Natural killer cell (primary cell): ENCODE measurements around the gene CPLX1. TPM values are rescaled to one million over a fixed set of nuclear protein-coding genes. Genes with fewer than 3 reads are reported as not detected.
A peak's percentile ranks its signal among the peaks of the same experiment; 100 is the strongest.

Source experiments
- ATAC-seq, 3 donors: fragments of 150-1000 bp in 2 of 3; fragments of 200-7000 bp in 1 of 3; cut with Tn5 transposase; 1 replicate in 1 of 3; 2 replicates in 2 of 3; pipeline ENCODE4 v1.10.0; 2021; ENCODE audit warnings: mild to moderate bottlenecking in 2 of 3, moderate library complexity in 2 of 3
- DNase-seq, 2 donors: peaks; one replicate each; pipeline versions ENCODE4 v3.0.0 to v3.0.0-alpha.2; 2013 to 2021; ENCODE audit warnings: mixed read lengths in 1 of 2
- H3K27ac ChIP-seq: one replicate; pipeline ENCODE4 v1.5.1; 2013; ENCODE audit warnings: mild to moderate bottlenecking, low read length
- H3K27me3 ChIP-seq: one replicate; pipeline ENCODE4 v1.6.1; 2013; ENCODE audit warnings: low read length; ENCODE audit not compliant: control insufficient read depth, insufficient read depth
- H3K36me3 ChIP-seq: one replicate; pipeline ENCODE4 v1.6.1; 2013; ENCODE audit warnings: low read length; ENCODE audit not compliant: control insufficient read depth, insufficient read depth
- H3K4me1 ChIP-seq: one replicate; pipeline ENCODE4 v1.6.1; 2013; ENCODE audit warnings: low read length; ENCODE audit not compliant: control insufficient read depth, insufficient read depth
- H3K4me3 ChIP-seq: one replicate; pipeline ENCODE4 v1.5.1; 2013; ENCODE audit warnings: low read length
- H3K9me3 ChIP-seq: one replicate; pipeline ENCODE4 v1.6.1; 2013; ENCODE audit warnings: low read length; ENCODE audit not compliant: control insufficient read depth, insufficient read depth
- H3K27ac Mint-ChIP-seq, 2 donors: one replicate each; pipeline ENCODE4 v1.8.0; 2022; ENCODE audit warnings: mild to moderate bottlenecking in 2 of 2, mixed read lengths in 2 of 2, moderate library complexity in 1 of 2
- H3K27me3 Mint-ChIP-seq, 2 donors: one replicate each; pipeline ENCODE4 v1.8.0; 2022; ENCODE audit warnings: low read depth in 2 of 2, mixed read lengths in 2 of 2
- H3K36me3 Mint-ChIP-seq: one replicate; pipeline ENCODE4 v1.8.0; 2022; ENCODE audit warnings: mixed read lengths
- H3K4me1 Mint-ChIP-seq, 2 donors: one replicate each; pipeline ENCODE4 v1.8.0; 2022; ENCODE audit warnings: mixed read lengths in 2 of 2
- H3K4me3 Mint-ChIP-seq: one replicate; pipeline ENCODE4 v1.8.0; 2022; ENCODE audit warnings: mild to moderate bottlenecking, moderate library complexity, mixed read lengths
- H3K9me3 Mint-ChIP-seq, 2 donors: one replicate each; pipeline ENCODE4 v1.8.0; 2022; ENCODE audit warnings: mixed read lengths in 2 of 2
- WGBS: methylation state at CpG from one replicate; pipeline ENCODE4 v1.1.7; 2013; ENCODE audit warnings: missing lambda C conversion rate; ENCODE audit not compliant: insufficient coverage; 5-methylcytosine and 5-hydroxymethylcytosine counted together
- intact Hi-C: fragments of 100-400 bp; cut with micrococcal nuclease; formaldehyde crosslinking; loops from one replicate; pipeline ENCODE4 v1.14.2; 2022
- total RNA-seq, 4 donors: library from RNA; stranded (reverse); fragments of 120-200 nt in 1 of 4; gene quantifications; one replicate each; pipeline versions ENCODE4 v1.2.3 to v1.2.4, GENCODE V29; 2013 to 2022
- TF ChIP-seq, protein P1 (sequence below): fragments of 200-600 bp; IDR thresholded peaks from one replicate; pipeline ENCODE4 v1.8.0; 2022; ENCODE audit warnings: antibody characterized with exemption

CPLX1 gene
- total RNA-seq, 3 donors from 2014 or later (not counting 1 experiment from before 2014, with no cell fraction given) = not detected

DNA sequence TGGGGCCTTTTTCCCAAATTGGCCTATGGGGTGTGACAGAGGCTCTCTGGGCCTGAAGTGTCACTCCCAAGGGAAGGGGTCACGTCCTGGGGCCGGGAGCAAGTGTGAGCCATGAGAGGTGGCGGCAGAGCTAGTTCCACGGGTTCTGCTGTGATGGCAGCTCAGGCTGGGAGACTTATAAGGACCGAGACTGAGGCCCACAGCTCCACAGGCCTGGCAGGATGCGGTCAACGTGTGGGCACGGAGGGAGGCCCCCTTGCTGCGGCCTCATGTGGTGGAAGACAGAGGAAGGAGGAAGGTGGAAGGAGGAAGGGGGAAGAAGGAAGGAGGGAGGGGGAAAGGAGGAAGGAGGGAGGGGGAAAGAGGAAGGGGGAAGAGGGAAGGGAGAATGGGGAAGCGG is 7.2 kb upstream of the CPLX1 start:
- H3K36me3 Mint-ChIP-seq = no peaks in the 10 kb centered on the region
- WGBS = 27% methylated on average over 10 of the region's 10 CpGs
- Histone ChIP-seq H3K4me1 (peaks cover 34% of the 10 kb centered on the region), H3K4me3 (no peak overlapping the region), H3K27ac (no peak overlapping the region), H3K9me3 (peaks cover 23% of the 10 kb centered on the region), H3K27me3 (peaks cover 3% of the 10 kb centered on the region), H3K36me3 (no peaks in the 10 kb centered on the region)
- H3K4me3 Mint-ChIP-seq = peak overlapping the region; percentile 69
- TF ChIP-seq, protein P1, sequence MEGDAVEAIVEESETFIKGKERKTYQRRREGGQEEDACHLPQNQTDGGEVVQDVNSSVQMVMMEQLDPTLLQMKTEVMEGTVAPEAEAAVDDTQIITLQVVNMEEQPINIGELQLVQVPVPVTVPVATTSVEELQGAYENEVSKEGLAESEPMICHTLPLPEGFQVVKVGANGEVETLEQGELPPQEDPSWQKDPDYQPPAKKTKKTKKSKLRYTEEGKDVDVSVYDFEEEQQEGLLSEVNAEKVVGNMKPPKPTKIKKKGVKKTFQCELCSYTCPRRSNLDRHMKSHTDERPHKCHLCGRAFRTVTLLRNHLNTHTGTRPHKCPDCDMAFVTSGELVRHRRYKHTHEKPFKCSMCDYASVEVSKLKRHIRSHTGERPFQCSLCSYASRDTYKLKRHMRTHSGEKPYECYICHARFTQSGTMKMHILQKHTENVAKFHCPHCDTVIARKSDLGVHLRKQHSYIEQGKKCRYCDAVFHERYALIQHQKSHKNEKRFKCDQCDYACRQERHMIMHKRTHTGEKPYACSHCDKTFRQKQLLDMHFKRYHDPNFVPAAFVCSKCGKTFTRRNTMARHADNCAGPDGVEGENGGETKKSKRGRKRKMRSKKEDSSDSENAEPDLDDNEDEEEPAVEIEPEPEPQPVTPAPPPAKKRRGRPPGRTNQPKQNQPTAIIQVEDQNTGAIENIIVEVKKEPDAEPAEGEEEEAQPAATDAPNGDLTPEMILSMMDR = no peak
- peaks cover 3 to 11% of the 10 kb centered on the region in 2 donors for H3K27me3 Mint-ChIP-seq
- H3K27ac Mint-ChIP-seq = peak overlapping the region in 1 of 2 donors; percentile 79
- intact Hi-C loops = no loop called here
- peaks cover 0 to 5% of the 10 kb centered on the region in 2 donors for H3K9me3 Mint-ChIP-seq
- ATAC-seq (peak in 2 of 3 donors; percentile 50 to 68), DNase-seq (no peak)
- H3K4me1 Mint-ChIP-seq = peaks cover 17 to 19% of the 10 kb centered on the region in 2 donors

DNA sequence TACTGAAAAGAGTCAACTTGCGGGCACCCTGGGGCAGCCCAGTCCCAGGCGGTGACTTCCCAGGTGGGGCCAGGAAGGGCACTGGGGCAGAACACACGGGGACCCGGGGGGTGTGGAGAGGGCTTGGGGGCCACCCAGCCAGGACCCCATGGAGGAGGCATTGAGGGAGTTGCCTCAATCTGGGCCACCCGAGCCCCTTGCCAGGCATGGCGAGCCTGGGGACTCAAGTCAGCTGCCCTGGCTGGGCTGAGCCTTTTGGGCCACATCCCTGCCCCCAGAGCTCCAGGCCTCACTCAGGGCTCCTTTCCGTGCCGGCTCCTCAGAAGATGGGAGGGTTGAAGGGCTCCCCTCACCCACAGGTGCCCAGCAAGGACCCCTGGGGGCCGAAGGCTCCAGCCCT is 6.6 kb upstream of the CPLX1 start:
- peaks cover 7% of the 10 kb centered on the region for H3K27me3 ChIP-seq
- ATAC-seq (no peak), DNase-seq (no peak)
- Mint-ChIP-seq H3K27me3 (peaks cover 8 to 15% of the 10 kb centered on the region in 2 donors), H3K4me3 (peak overlapping the region; percentile 17), H3K4me1 (peaks cover 17 to 19% of the 10 kb centered on the region in 2 donors), H3K9me3 (peaks cover 0 to 2% of the 10 kb centered on the region in 2 donors), H3K36me3 (no peaks in the 10 kb centered on the region), H3K27ac (no peak overlapping the region)
- no peak overlapping the region for H3K4me3 ChIP-seq
- intact Hi-C loops = no loop called here
- TF ChIP-seq, protein P1 = no peak
- peaks cover 19% of the 10 kb centered on the region for H3K9me3 ChIP-seq
- H3K36me3 ChIP-seq = no peaks in the 10 kb centered on the region
- H3K4me1 ChIP-seq = peaks cover 34% of the 10 kb centered on the region
- WGBS = 95% methylated on average over 9 of the region's 9 CpGs
- no peak overlapping the region for H3K27ac ChIP-seq

DNA sequence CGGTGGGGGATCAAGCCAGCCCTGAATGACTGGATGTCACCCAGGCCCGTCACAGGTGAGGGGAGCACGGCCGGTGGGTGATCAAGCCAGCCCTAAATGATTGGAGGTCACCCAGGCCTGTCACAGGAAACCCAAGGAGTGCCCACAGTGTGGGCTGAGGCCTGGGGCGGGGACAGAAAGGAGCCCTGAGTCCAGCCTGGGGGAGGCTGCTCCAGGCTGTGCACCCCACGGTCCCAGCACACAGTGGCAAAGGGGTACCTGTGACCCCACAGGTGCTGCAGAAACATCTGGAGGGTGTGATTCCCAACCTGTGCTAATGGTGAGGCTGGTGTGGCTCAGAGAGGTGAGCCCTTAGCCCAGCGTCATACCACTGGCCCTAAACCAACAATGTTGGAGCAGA is 6.2 kb upstream of the CPLX1 start:
- 91% methylated on average over 7 of the region's 7 CpGs for WGBS
- Histone ChIP-seq H3K9me3 (peaks cover 19% of the 10 kb centered on the region), H3K4me3 (no peak overlapping the region), H3K27me3 (peaks cover 11% of the 10 kb centered on the region), H3K4me1 (peaks cover 34% of the 10 kb centered on the region), H3K36me3 (no peaks in the 10 kb centered on the region), H3K27ac (no peak overlapping the region)
- Mint-ChIP-seq H3K27me3 (peaks cover 8 to 19% of the 10 kb centered on the region in 2 donors), H3K4me3 (peak overlapping the region; percentile 17), H3K4me1 (peaks cover 17 to 19% of the 10 kb centered on the region in 2 donors), H3K36me3 (no peaks in the 10 kb centered on the region), H3K27ac (no peak overlapping the region), H3K9me3 (peaks cover 0 to 2% of the 10 kb centered on the region in 2 donors)
- DNase-seq = no peak
- ATAC-seq = no peak
- intact Hi-C loops = no loop called here
- TF ChIP-seq, protein P1 = no peak

DNA sequence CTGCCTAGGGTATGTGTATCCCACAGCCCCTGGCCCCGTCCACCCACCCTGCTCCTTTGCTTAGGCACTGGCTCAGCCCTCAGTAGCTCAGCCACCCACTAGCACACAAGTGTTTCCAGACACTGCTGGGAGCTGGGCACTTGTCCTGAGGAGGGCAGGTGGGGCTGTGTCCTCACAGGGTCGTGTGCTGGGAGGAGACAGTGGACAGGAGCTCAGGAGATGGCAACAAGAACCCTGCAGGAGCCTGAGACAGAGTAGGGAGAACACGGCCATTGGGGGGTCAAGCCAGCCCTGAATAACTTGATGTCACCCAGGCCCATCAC is 5.5 kb upstream of the CPLX1 start:
- no peak for DNase-seq
- H3K27me3 ChIP-seq = peaks cover 14% of the 10 kb centered on the region
- 75% methylated on average over 3 of the region's 3 CpGs for WGBS

More for the DNA sequence above, 5.5 kb upstream of the CPLX1 start:
- intact Hi-C loops = no loop called here
- Mint-ChIP-seq H3K27me3 (peaks cover 8 to 19% of the 10 kb centered on the region in 2 donors), H3K4me1 (peaks cover 17 to 19% of the 10 kb centered on the region in 2 donors), H3K9me3 (peaks cover 0 to 2% of the 10 kb centered on the region in 2 donors), H3K4me3 (no peak overlapping the region), H3K27ac (no peak overlapping the region), H3K36me3 (no peaks in the 10 kb centered on the region)
- TF ChIP-seq, protein P1 = no peak
- H3K36me3 ChIP-seq = no peaks in the 10 kb centered on the region
- no peak overlapping the region for H3K4me3 ChIP-seq
- no peak overlapping the region for H3K27ac ChIP-seq
- peaks cover 38% of the 10 kb centered on the region for H3K4me1 ChIP-seq
- ATAC-seq = no peak
- H3K9me3 ChIP-seq = peaks cover 14% of the 10 kb centered on the region
